ENCODE results near the gene ATP9A.

The ATP9A gene

DNA sequence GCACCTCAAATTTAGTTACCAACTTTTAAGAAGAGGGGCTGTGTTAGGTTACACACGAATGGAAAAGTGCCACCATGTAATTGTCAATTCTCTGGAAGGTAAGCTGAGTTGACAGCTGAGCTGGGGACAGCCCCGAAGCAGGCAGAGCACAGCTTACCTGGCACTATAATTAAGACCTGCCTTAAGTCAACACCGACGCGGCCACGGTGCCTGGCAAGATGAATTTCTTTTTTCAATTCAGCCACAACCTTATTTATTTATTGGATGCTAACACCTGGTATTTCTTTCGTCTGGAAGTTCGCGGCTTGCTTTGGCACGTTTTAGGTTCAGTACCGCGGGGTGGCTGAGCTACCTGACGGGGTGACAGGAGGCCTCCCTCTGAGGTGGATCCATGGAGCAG is 185.1 kb downstream of the ATP9A start:
- Histone ChIP-seq H3K36me3 (ENCODE audit: insufficient read depth, low read length) (no peaks in the 10 kb centered on the region; the same call in 1 of the 2 replicates), H3K4me3 (ENCODE audit: low read depth, low read length, poor library complexity, severe bottlenecking) (no peak overlapping the region), H3K9me3 (ENCODE audit: low read length) (peaks cover 8% of the 10 kb centered on the region; the same call in 1 of the 2 replicates), H3K79me2 (ENCODE audit: insufficient read depth, low read length) (no peaks in the 10 kb centered on the region), H3K4me1 (ENCODE audit: insufficient read depth, low read length, severe bottlenecking) (no peaks in the 10 kb centered on the region), H3F3A (ENCODE audit: insufficient read depth, low read length) (no peaks in the 10 kb centered on the region), H3K27me3 (ENCODE audit: insufficient read depth, low read length) (peaks cover 9% of the 10 kb centered on the region; the same call in 1 of the 2 replicates), H2AFZ (ENCODE audit: low read length) (no peak overlapping the region), H3K9ac (ENCODE audit: low read length) (no peak overlapping the region), H3K4me2 (ENCODE audit: low read length) (no peak overlapping the region), H3K27ac (ENCODE audit: low read depth, low read length, poor library complexity, severe bottlenecking) (no peak overlapping the region), H4K20me1 (ENCODE audit: insufficient read depth, low read length) (no peaks in the 10 kb centered on the region), H3K9me2 (ENCODE audit: low read depth, low read length) (no peaks in the 10 kb centered on the region)
- TF ChIP-seq EZH2 (IDR thresholded peaks at IDR 0.05; ENCODE audit: borderline replicate concordance, low read length) = no peak

DNA sequence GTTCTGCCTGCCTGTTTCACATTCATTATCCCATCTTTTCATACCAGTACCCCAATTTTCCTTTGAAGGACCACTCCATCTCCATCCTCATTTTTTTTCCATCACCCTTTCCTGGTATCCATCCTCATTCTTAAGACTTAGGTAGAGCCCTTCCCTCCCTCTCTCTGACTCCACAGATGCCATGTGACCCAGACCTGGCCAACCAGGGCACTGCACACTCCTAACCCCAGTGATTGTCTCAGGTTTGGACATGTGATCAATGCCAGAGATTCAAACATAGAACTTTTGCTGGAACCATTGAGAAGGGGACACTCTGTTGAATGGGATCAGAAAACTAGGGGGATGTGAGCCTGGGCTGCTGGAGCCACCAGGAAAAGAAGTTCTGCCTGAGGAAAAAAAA is 186.6 kb downstream of the ATP9A start:
- Histone ChIP-seq H3K4me2 (ENCODE audit: low read length) (no peak overlapping the region), H3K4me3 (ENCODE audit: low read depth, low read length, poor library complexity, severe bottlenecking) (no peak overlapping the region), H3K79me2 (ENCODE audit: insufficient read depth, low read length) (no peaks in the 10 kb centered on the region), H3K4me1 (ENCODE audit: insufficient read depth, low read length, severe bottlenecking) (no peaks in the 10 kb centered on the region), H2AFZ (ENCODE audit: low read length) (no peak overlapping the region), H3K9ac (ENCODE audit: low read length) (no peak overlapping the region), H3K36me3 (ENCODE audit: insufficient read depth, low read length) (no peaks in the 10 kb centered on the region; the same call in 1 of the 2 replicates), H3K9me3 (ENCODE audit: low read length) (no peaks in the 10 kb centered on the region), H4K20me1 (ENCODE audit: insufficient read depth, low read length) (no peaks in the 10 kb centered on the region), H3K9me2 (ENCODE audit: low read depth, low read length) (no peaks in the 10 kb centered on the region), H3K27me3 (ENCODE audit: insufficient read depth, low read length) (peaks cover 13% of the 10 kb centered on the region; the same call in 1 of the 2 replicates), H3F3A (ENCODE audit: insufficient read depth, low read length) (no peaks in the 10 kb centered on the region), H3K27ac (ENCODE audit: low read depth, low read length, poor library complexity, severe bottlenecking) (no peak overlapping the region)
- TF ChIP-seq, protein P1, sequence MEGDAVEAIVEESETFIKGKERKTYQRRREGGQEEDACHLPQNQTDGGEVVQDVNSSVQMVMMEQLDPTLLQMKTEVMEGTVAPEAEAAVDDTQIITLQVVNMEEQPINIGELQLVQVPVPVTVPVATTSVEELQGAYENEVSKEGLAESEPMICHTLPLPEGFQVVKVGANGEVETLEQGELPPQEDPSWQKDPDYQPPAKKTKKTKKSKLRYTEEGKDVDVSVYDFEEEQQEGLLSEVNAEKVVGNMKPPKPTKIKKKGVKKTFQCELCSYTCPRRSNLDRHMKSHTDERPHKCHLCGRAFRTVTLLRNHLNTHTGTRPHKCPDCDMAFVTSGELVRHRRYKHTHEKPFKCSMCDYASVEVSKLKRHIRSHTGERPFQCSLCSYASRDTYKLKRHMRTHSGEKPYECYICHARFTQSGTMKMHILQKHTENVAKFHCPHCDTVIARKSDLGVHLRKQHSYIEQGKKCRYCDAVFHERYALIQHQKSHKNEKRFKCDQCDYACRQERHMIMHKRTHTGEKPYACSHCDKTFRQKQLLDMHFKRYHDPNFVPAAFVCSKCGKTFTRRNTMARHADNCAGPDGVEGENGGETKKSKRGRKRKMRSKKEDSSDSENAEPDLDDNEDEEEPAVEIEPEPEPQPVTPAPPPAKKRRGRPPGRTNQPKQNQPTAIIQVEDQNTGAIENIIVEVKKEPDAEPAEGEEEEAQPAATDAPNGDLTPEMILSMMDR (IDR thresholded peaks at IDR 0.05; ENCODE audit: low read length) = no peak
- no peak for TF ChIP-seq EZH2 (IDR thresholded peaks at IDR 0.05; ENCODE audit: borderline replicate concordance, low read length)

DNA sequence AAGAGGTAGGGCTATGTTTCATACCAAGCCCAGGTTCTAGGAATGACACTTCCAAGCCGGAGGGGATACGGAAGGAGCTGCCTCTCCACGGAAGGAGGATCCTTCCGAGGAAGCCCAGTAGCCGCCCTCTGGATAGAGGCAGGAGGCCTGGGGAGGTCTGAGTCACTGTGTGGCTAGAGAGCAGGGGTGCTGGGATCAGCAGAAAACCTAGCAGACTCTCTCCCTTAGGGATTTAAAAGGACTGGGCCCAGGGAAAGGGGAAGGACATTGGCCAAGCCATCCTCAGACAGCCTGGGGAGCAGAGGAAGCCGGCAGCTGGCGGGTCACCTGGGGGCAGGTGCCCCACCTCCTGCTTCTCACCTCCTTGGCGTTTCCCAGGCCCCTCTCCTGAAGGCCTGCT is 189.1 kb downstream of the ATP9A start:
- H3K79me2 ChIP-seq (ENCODE audit: insufficient read depth, low read length) = no peaks in the 10 kb centered on the region
- H3K9me3 ChIP-seq (ENCODE audit: low read length) = no peaks in the 10 kb centered on the region
- no peak overlapping the region for H3K9ac ChIP-seq (ENCODE audit: low read length)
- H3K27ac ChIP-seq (ENCODE audit: low read depth, low read length, poor library complexity, severe bottlenecking) = no peak overlapping the region
- no peaks in the 10 kb centered on the region for H3K4me1 ChIP-seq (ENCODE audit: insufficient read depth, low read length, severe bottlenecking)
- H3F3A ChIP-seq (ENCODE audit: insufficient read depth, low read length) = no peaks in the 10 kb centered on the region
- H3K9me2 ChIP-seq (ENCODE audit: low read depth, low read length) = no peaks in the 10 kb centered on the region
- H3K4me3 ChIP-seq (ENCODE audit: low read depth, low read length, poor library complexity, severe bottlenecking) = no peak overlapping the region
- no peaks in the 10 kb centered on the region for H3K36me3 ChIP-seq (ENCODE audit: insufficient read depth, low read length)
- no peak overlapping the region for H2AFZ ChIP-seq (ENCODE audit: low read length)
- H4K20me1 ChIP-seq (ENCODE audit: insufficient read depth, low read length) = no peaks in the 10 kb centered on the region
- peaks cover 9% of the 10 kb centered on the region; the same call in 1 of the 2 replicates for H3K27me3 ChIP-seq (ENCODE audit: insufficient read depth, low read length)
- no peak overlapping the region for H3K4me2 ChIP-seq (ENCODE audit: low read length)
- TF ChIP-seq EZH2 (IDR thresholded peaks at IDR 0.05; ENCODE audit: borderline replicate concordance, low read length) = no peak
- TF ChIP-seq, protein P1 (IDR thresholded peaks at IDR 0.05; ENCODE audit: low read length) = no peak

DNA sequence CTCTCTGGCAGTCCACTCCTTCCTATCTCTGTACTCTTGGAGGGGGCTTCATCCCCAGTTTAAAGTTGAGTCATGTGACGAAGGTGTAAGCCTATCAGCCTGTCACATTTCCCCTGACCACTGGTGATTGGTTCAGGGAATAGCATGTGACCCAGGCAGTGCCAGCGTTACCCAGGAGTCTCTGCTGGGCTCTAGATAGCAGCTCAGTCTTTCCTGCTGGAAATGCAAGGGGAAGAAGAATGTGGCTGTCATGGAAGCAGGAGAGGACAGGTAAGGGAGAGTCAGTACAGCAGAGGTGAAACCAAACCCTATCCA is 190.1 kb downstream of the ATP9A start:
- H3K79me2 ChIP-seq (ENCODE audit: insufficient read depth, low read length) = no peaks in the 10 kb centered on the region
- no peaks in the 10 kb centered on the region for H4K20me1 ChIP-seq (ENCODE audit: insufficient read depth, low read length)
- H3K4me3 ChIP-seq (ENCODE audit: low read depth, low read length, poor library complexity, severe bottlenecking) = no peak overlapping the region
- H2AFZ ChIP-seq (ENCODE audit: low read length) = no peak overlapping the region
- no peaks in the 10 kb centered on the region for H3K4me1 ChIP-seq (ENCODE audit: insufficient read depth, low read length, severe bottlenecking)
- no peaks in the 10 kb centered on the region for H3F3A ChIP-seq (ENCODE audit: insufficient read depth, low read length)
- no peaks in the 10 kb centered on the region for H3K36me3 ChIP-seq (ENCODE audit: insufficient read depth, low read length)
- no peaks in the 10 kb centered on the region for H3K9me3 ChIP-seq (ENCODE audit: low read length)
- H3K4me2 ChIP-seq (ENCODE audit: low read length) = no peak overlapping the region
- TF ChIP-seq, protein P1 (IDR thresholded peaks at IDR 0.05; ENCODE audit: low read length) = no peak
- no peak for TF ChIP-seq EZH2 (IDR thresholded peaks at IDR 0.05; ENCODE audit: borderline replicate concordance, low read length)
- peaks cover 9% of the 10 kb centered on the region; the same call in 1 of the 2 replicates for H3K27me3 ChIP-seq (ENCODE audit: insufficient read depth, low read length)
- H3K9ac ChIP-seq (ENCODE audit: low read length) = no peak overlapping the region
- H3K27ac ChIP-seq (ENCODE audit: low read depth, low read length, poor library complexity, severe bottlenecking) = no peak overlapping the region
- no peaks in the 10 kb centered on the region for H3K9me2 ChIP-seq (ENCODE audit: low read depth, low read length)
